ENCODE measurements around the gene CBARP.

The CBARP gene

DNA sequence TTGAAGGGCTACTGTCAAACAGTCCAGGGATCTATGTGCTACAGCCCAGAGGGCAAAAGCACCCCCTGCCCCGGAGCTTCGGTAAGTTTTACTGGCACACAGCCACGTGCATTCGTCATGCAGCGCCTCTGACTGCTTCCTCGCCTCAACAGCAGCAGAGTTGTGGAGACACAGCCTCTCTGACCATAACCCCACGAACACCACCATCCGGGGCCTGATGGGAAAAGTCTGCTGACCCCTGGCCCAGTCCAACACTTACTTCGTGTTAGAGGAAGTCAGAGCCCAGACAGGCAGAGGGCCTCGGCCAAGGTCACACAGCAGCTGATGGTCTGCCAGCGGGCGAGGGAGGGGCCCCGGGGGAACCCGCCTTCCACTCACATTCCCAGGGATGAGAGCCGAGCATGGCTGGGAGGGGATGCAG lies 5.1 kb downstream of the CBARP start:
- no peak for TF ChIP-seq CTCF (IDR thresholded peaks at IDR 0.05; ENCODE audit: insufficient read depth, missing control alignments)
- DNase-seq (ENCODE audit: insufficient read length, low spot score) (no peak), FAIRE-seq (no peak)

DNA sequence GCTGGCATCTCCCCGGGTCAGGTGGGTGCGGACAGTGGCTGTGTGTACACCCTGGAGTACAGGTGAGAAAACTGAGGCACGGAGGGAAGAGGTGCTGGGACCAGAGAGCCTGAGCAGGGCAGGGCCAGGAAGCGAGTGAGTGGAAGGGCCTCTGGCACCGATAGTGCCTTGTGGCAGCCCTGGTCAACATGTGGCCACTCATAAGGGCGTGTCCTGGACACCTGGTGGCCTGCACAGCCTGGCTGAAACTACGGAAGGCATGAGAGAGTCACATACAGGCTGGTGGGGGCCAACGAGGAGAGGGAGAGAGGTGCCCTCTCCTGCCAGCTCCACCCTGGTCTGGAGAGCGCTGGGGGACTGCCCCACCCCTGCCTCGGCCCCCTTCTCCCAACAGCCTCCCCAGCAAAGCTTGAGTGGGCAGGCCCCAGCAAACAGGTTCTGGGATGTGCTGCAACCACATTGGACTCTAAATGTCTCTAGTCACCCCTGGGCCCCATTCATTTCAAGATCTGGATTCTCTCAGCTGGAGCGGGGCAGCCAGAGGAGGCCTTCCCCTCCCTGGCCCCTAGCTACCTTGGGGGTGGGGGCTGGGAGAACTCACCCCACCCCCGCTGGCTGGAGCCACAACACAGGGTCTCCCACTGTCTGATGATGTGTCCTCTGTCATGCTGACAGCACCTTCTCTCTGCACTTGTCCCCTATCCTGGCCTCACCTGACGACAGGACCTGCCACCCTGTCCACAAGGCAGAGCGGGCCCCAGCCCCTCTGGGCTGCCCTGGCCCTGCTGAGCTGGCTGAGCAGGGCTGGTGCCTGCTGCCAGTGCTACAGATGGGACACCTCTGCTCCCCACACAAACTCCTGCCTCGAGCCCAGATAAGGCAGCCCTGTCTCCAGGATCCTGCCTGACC lies 5.8 kb downstream of the CBARP start:
- FAIRE-seq (no peak), DNase-seq (ENCODE audit: insufficient read length, low spot score) (no peak)
- no peak for TF ChIP-seq CTCF (IDR thresholded peaks at IDR 0.05; ENCODE audit: insufficient read depth, missing control alignments)

- no peak for DNase-seq (ENCODE audit: insufficient read length, low spot score)
- FAIRE-seq: no peak
- TF ChIP-seq CTCF (IDR thresholded peaks at IDR 0.05; ENCODE audit: insufficient read depth, missing control alignments): no peak
Observed at GRCh38 chr19:1230783-1231489, 6.9 kb downstream of the CBARP start.

DNA sequence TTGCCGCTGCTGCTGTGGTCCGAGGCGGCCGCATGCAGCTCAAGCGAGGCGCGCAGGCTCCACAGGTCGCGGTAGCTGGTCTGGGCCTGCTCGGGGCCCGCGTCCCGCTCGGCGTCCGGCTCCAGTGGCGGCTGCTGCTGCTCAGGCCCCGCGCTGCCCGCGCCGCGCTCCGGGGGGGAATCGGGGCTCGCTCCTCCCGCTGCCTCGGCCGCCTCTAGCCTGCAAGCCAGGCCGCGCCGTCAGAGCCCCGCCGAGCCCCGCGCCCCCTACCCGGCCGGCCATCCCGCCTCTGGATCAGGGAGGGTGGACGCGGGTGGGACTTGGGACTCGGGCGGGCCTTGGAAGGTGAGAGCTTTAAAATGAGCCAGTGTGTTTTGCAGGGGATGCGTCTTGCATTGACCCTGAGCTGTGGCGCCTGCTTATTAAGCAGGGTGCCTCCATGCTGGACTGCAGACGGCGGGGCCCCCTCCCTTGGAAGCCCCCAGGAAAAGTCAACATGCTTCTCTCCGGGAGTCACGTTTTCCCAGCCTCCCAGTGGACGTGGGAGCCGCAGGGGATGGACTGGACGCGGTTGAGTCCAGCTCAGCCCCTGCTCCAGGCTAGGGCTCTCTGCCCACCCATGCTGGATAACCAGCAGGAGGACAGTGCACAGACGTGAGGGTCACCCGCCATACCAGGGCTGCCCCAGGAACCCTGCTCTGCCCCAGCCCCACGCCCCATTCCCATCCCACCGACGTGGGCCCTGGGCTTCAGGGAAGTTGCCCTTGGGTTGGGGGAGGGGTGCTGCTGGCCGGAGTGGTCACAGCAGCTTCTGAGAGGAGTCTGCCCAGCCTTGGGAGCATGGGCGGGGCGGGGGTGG lies 7.7 kb downstream of the CBARP start:
- no peak for DNase-seq (ENCODE audit: insufficient read length, low spot score)
- FAIRE-seq: no peak
- TF ChIP-seq CTCF (IDR thresholded peaks at IDR 0.05; ENCODE audit: insufficient read depth, missing control alignments): no peak

- FAIRE-seq (no peak), DNase-seq (ENCODE audit: insufficient read length, low spot score) (no peak)
- TF ChIP-seq CTCF (IDR thresholded peaks at IDR 0.05; ENCODE audit: insufficient read depth, missing control alignments): no peak
Observed at GRCh38 chr19:1229056-1229923, 8.5 kb downstream of the CBARP start.
